HepG2 (cell line): ENCODE results near the gene CD300LD.

Source experiments
- CTCF ChIP-seq: sonication (generic); formaldehyde crosslinking; IDR thresholded peaks from 2 replicates; pipeline ENCODE4 v1.5.0; 2020; ENCODE audit warnings: mild to moderate bottlenecking, missing genetic modification reagents, moderate library complexity
- HDAC1 ChIP-seq: sonication (generic); formaldehyde crosslinking; IDR thresholded peaks from 2 replicates; pipeline ENCODE4 v1.5.1; 2020; ENCODE audit warnings: mild to moderate bottlenecking, missing genetic modification reagents
- HNF4A ChIP-seq: sonication (generic); formaldehyde crosslinking; IDR thresholded peaks from 2 replicates; pipeline ENCODE4 v1.4.0; 2020; ENCODE audit warnings: missing genetic modification reagents
- ISX ChIP-seq: sonication (generic); formaldehyde crosslinking; conservative IDR thresholded peaks from 2 replicates; pipeline ENCODE4 v1.5.0; 2020; ENCODE audit warnings: missing genetic modification reagents
- JUND ChIP-seq: sonication (generic); formaldehyde crosslinking; IDR thresholded peaks from 2 replicates; pipeline ENCODE4 v1.8.0; 2022; ENCODE audit warnings: mild to moderate bottlenecking, missing genetic modification reagents
- NR1H2 ChIP-seq: sonication (generic); formaldehyde crosslinking; IDR thresholded peaks from 2 replicates; pipeline ENCODE4 v1.8.1; 2022; ENCODE audit warnings: low read depth, missing genetic modification reagents, borderline replicate concordance
- NR3C1 ChIP-seq: sonication (generic); formaldehyde crosslinking; IDR thresholded peaks from 2 replicates; pipeline ENCODE4 v1.4.0; 2020; ENCODE audit warnings: missing genetic modification reagents
- RELA ChIP-seq: sonication (generic); formaldehyde crosslinking; IDR thresholded peaks from 2 replicates; pipeline ENCODE4 v1.4.0; 2020; ENCODE audit warnings: missing genetic modification reagents
- REST ChIP-seq, 2 experiments: IDR thresholded peaks; 2 replicates each; pipeline ENCODE4 v1.6.1; 2011 to 2012; ENCODE audit warnings: low read length in 2 of 2, borderline replicate concordance in 1 of 2, low read depth in 1 of 2, mild to moderate bottlenecking in 1 of 2, moderate library complexity in 1 of 2
- TP53 ChIP-seq: sonication (generic); formaldehyde crosslinking; conservative IDR thresholded peaks from 2 replicates; pipeline ENCODE4 v1.4.0; 2020; ENCODE audit warnings: missing genetic modification reagents
- ZMAT5 ChIP-seq: sonication (generic); formaldehyde crosslinking; IDR thresholded peaks from 2 replicates; pipeline ENCODE4 v1.5.0; 2020; ENCODE audit warnings: mild to moderate bottlenecking, low read depth, missing genetic modification reagents, borderline replicate concordance
- ZNF251 ChIP-seq: sonication (generic); formaldehyde crosslinking; IDR thresholded peaks from 2 replicates; pipeline ENCODE4 v1.9.0; 2021; ENCODE audit warnings: mild to moderate bottlenecking, missing genetic modification reagents
- ZNF263 ChIP-seq: sonication (generic); formaldehyde crosslinking; IDR thresholded peaks from 2 replicates; pipeline ENCODE4 v1.4.0; 2020; ENCODE audit warnings: missing genetic modification reagents
- ZNF691 ChIP-seq: sonication (generic); formaldehyde crosslinking; IDR thresholded peaks from 2 replicates; pipeline ENCODE4 v1.4.0; 2020; ENCODE audit warnings: missing genetic modification reagents, low read depth, mild to moderate bottlenecking, borderline replicate concordance

- TF ChIP-seq ZNF251 (CRISPR knock-in tag) (no peak), NR3C1 (CRISPR knock-in tag) (no peak), ISX (CRISPR knock-in tag) (no peak), ZMAT5 (CRISPR knock-in tag) (no peak), REST (IDR thresholded peaks at IDR 0.05; ENCODE audit: borderline replicate concordance in 1 of 2, low read depth in 1 of 2, low read length in 2 of 2) (no peak), CTCF (no peak), ZNF263 (CRISPR knock-in tag) (no peak), ZNF691 (CRISPR knock-in tag) (no peak), HNF4A (CRISPR knock-in tag) (no peak), NR1H2 (CRISPR knock-in tag) (no peak), TP53 (CRISPR knock-in tag) (no peak), HDAC1 (CRISPR knock-in tag) (no peak), JUND (CRISPR knock-in tag) (no peak), RELA (CRISPR knock-in tag) (no peak)
Observed at GRCh38 chr17:74619077-74619673, 27.1 kb upstream of the CD300LD start.
